Measurements from ENCODE around the gene MRPS33. TPM values are rescaled to one million over a fixed set of nuclear protein-coding genes. Genes with fewer than 3 reads are reported as not detected.

Gene MRPS33
- total and polyA plus RNA-seq, 9 donors, result 20.0 to 82.1 (median 42.1) TPM

GRCh38 chr7:140998715-140999114 lies 16.0 kb downstream of the MRPS33 start:
- no peak for DNase-seq
- Histone ChIP-seq H3K27ac (no peak overlapping the region), H3K4me3 (no peak overlapping the region), H3K27me3 (no peaks in the 10 kb centered on the region), H3K36me3 (no peaks in the 10 kb centered on the region), H3K9me3 (no peaks in the 10 kb centered on the region), H3K4me1 (ENCODE audit: insufficient read depth) (no peaks in the 10 kb centered on the region)
- WGBS, 3 donors, result 89 to 93% (median 93%) methylated on average over 2 of the region's 2 CpGs
- TF ChIP-seq, protein P1, sequence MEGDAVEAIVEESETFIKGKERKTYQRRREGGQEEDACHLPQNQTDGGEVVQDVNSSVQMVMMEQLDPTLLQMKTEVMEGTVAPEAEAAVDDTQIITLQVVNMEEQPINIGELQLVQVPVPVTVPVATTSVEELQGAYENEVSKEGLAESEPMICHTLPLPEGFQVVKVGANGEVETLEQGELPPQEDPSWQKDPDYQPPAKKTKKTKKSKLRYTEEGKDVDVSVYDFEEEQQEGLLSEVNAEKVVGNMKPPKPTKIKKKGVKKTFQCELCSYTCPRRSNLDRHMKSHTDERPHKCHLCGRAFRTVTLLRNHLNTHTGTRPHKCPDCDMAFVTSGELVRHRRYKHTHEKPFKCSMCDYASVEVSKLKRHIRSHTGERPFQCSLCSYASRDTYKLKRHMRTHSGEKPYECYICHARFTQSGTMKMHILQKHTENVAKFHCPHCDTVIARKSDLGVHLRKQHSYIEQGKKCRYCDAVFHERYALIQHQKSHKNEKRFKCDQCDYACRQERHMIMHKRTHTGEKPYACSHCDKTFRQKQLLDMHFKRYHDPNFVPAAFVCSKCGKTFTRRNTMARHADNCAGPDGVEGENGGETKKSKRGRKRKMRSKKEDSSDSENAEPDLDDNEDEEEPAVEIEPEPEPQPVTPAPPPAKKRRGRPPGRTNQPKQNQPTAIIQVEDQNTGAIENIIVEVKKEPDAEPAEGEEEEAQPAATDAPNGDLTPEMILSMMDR (IDR thresholded peaks at IDR 0.05), result no peak
- TF ChIP-seq EP300 (IDR thresholded peaks at IDR 0.05) (no peak), POLR2A (IDR thresholded peaks at IDR 0.05) (no peak)
- intact Hi-C loops (cut with DNase I), result no loop called here

DNA sequence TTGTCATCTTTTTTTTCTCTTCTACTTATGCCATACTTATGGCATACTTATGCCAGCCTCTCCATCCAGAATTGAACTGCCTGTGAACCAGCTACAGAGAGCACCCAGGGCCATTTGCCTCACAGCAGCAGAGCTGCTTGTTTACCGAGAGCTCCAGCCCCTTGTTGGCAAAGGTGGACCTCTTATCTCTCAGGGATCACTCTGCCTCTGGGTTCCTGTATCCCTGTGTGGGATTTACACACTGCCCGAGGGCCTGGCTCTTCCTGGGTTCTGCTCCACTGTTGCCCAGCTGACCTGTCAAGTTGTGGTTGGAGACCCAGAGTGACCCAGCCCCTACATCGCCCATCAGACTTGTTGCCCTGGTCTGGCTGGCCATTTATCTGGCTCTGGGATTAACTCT lies 22.3 kb downstream of the MRPS33 start:
- 49 to 78% (median 57%) methylated on average over 3 of the region's 3 CpGs for WGBS, 3 donors
- Histone ChIP-seq H3K9me3 (no peaks in the 10 kb centered on the region), H3K27me3 (no peaks in the 10 kb centered on the region), H3K4me1 (ENCODE audit: insufficient read depth) (no peaks in the 10 kb centered on the region), H3K27ac (no peak overlapping the region), H3K36me3 (no peaks in the 10 kb centered on the region), H3K4me3 (no peak overlapping the region)
- intact Hi-C loops (cut with DNase I), result no loop called here
- no peak for DNase-seq
- TF ChIP-seq POLR2A (IDR thresholded peaks at IDR 0.05) (no peak), EP300 (IDR thresholded peaks at IDR 0.05) (no peak)
- TF ChIP-seq, protein P1 (IDR thresholded peaks at IDR 0.05), result no peak

DNA sequence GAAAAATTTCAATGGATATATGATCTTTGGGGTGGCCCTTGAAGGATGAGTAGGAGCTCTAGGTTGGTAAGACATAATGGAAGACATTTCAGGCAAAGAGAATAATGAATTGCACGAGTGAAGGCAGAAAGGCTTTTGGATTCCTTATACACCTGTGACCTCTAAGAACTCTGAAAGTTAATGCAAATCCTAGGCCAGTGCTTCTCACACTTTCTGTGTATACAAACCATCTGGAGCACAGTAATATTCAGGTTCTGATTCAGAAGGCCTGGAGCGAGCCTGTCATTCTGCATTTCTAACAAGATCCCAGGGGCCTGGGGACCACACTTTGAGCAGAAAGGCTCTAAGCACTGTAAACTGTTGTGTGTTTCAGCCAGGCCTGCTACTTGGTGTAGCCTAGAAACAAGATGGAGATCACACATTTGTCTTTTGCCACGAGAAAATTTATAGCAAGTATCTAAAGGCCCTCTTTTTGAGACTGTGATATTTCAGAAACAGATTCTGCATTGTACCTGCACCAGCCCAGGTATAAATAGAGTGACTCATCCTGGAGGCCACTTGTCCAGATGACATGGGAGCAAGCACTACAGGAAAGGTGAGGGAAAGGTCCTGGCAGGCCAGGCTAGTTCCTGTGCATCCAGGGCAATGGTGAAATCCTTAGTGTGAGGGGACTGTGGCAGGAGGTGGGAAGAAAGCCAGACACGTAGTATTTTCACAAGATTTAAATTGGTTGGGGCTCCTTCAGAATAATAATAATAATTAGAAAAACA lies 24.4 kb downstream of the MRPS33 start:
- Histone ChIP-seq H3K27me3 (no peaks in the 10 kb centered on the region), H3K27ac (no peak overlapping the region), H3K4me3 (no peak overlapping the region), H3K36me3 (no peaks in the 10 kb centered on the region), H3K4me1 (ENCODE audit: insufficient read depth) (no peaks in the 10 kb centered on the region), H3K9me3 (no peaks in the 10 kb centered on the region)
- no peak for DNase-seq
- TF ChIP-seq, protein P1 (IDR thresholded peaks at IDR 0.05), result no peak
- TF ChIP-seq EP300 (IDR thresholded peaks at IDR 0.05) (no peak), POLR2A (IDR thresholded peaks at IDR 0.05) (no peak)
- WGBS, 3 donors, result 69 to 76% (median 70%) methylated on average over 4 of the region's 4 CpGs
- intact Hi-C loops (cut with DNase I), result no loop called here

- H3K9me3 ChIP-seq, result peaks cover 0 to 1% of the 10 kb centered on the region in 2 donors
- intact Hi-C loops (cut with DNase I), result no loop called here
- no peaks in the 10 kb centered on the region for H3K27me3 ChIP-seq
- H3K4me3 ChIP-seq, result no peak overlapping the region
- H3K4me1 ChIP-seq (ENCODE audit: insufficient read depth), result no peaks in the 10 kb centered on the region
- H3K27ac ChIP-seq, result no peak overlapping the region
- TF ChIP-seq EP300 (IDR thresholded peaks at IDR 0.05) (no peak), POLR2A (IDR thresholded peaks at IDR 0.05) (no peak)
- TF ChIP-seq, protein P1 (IDR thresholded peaks at IDR 0.05), result no peak
- H3K36me3 ChIP-seq, result no peaks in the 10 kb centered on the region
- no peak for DNase-seq
Observed at GRCh38 chr7:140989068-140989467, 25.7 kb downstream of the MRPS33 start.
